Measurements from ENCODE around the gene SEC14L6. TPM values are rescaled to one million over a fixed set of nuclear protein-coding genes. Genes with fewer than 3 reads are reported as not detected.

Gene SEC14L6
- total RNA-seq (2022; extraction: Qiagen RNA extraction; ENCODE audit: low read depth) = not detected in 5 replicates

GRCh38 chr22:30546616-30547015 lies at the start of gene SEC14L6:
TSS of gene SEC14L6 (minus strand) at chr22:30546741. CDS start at chr22:30546682, 59 bp downstream.

GRCh38 chr22:30591588-30592359 lies 45.2 kb upstream of the SEC14L6 start, which contains the start of gene PES1:
TSS of gene PES1 (minus strand) at chr22:30591910. CDS start at chr22:30591833, 77 bp downstream.

GRCh38 chr22:30574095-30574981 lies 27.8 kb upstream of the SEC14L6 start, which contains the start of gene GAL3ST1:
TSS of gene GAL3ST1 (minus strand) at chr22:30574665. CDS start at chr22:30557392, 17,273 bp downstream.

Other genes starting within 250 kb of the SEC14L6 start
- gene TBC1D10A, start 219.8 kb downstream of the SEC14L6 start, total RNA-seq (2022; extraction: Qiagen RNA extraction; ENCODE audit: low read depth) = 9.1 to 11.7 TPM (median 10.1 TPM) in 5 replicates
- gene SF3A1, start 189.8 kb downstream of the SEC14L6 start, total RNA-seq (2022; extraction: Qiagen RNA extraction; ENCODE audit: low read depth) = 39.6 to 76.2 TPM (median 67.4 TPM) in 5 replicates
- 1.8 to 3.4 TPM (median 3.0 TPM) in 5 replicates for gene CCDC157, start 189.7 kb downstream of the SEC14L6 start, total RNA-seq (2022; extraction: Qiagen RNA extraction; ENCODE audit: low read depth)
- 14.2 to 19.6 TPM (median 16.8 TPM) in 5 replicates for gene RNF215, start 159.3 kb downstream of the SEC14L6 start, total RNA-seq (2022; extraction: Qiagen RNA extraction; ENCODE audit: low read depth)
- gene SEC14L2, start 149.7 kb downstream of the SEC14L6 start, total RNA-seq (2022; extraction: Qiagen RNA extraction; ENCODE audit: low read depth) = 28.0 to 35.4 TPM (median 30.1 TPM) in 5 replicates
- 60.7 to 71.9 TPM (median 70.0 TPM) in 5 replicates for gene MTFP1, start 121.0 kb downstream of the SEC14L6 start, total RNA-seq (2022; extraction: Qiagen RNA extraction; ENCODE audit: low read depth)
- not detected in 5 replicates for gene SEC14L3, start 74.7 kb downstream of the SEC14L6 start, total RNA-seq (2022; extraction: Qiagen RNA extraction; ENCODE audit: low read depth)
- gene SEC14L4, start 41.0 kb downstream of the SEC14L6 start, total RNA-seq (2022; extraction: Qiagen RNA extraction; ENCODE audit: low read depth) = 3.7 to 6.0 TPM (median 5.3 TPM) in 5 replicates
- gene GAL3ST1, start 27.9 kb upstream of the SEC14L6 start, total RNA-seq (2022; extraction: Qiagen RNA extraction; ENCODE audit: low read depth) = 5.2 to 8.6 TPM (median 8.0 TPM) in 5 replicates
- gene PES1, start 45.2 kb upstream of the SEC14L6 start, total RNA-seq (2022; extraction: Qiagen RNA extraction; ENCODE audit: low read depth) = 109 to 130 TPM (median 118 TPM) in 5 replicates
- gene TCN2, start 60.4 kb upstream of the SEC14L6 start, total RNA-seq (2022; extraction: Qiagen RNA extraction; ENCODE audit: low read depth) = 4.3 to 5.5 TPM (median 4.6 TPM) in 5 replicates
- 4.6 to 7.8 TPM (median 6.1 TPM) in 5 replicates for gene SLC35E4, start 89.0 kb upstream of the SEC14L6 start, total RNA-seq (2022; extraction: Qiagen RNA extraction; ENCODE audit: low read depth)
- gene DUSP18, start 121.1 kb upstream of the SEC14L6 start, total RNA-seq (2022; extraction: Qiagen RNA extraction; ENCODE audit: low read depth) = 2.5 to 5.0 TPM (median 4.7 TPM) in 5 replicates
- 10.6 to 12.3 TPM (median 11.2 TPM) in 5 replicates for gene OSBP2, start 148.1 kb upstream of the SEC14L6 start, total RNA-seq (2022; extraction: Qiagen RNA extraction; ENCODE audit: low read depth)

All from A549 treated with RU486 at 1 μM for 4 hours (cell line).